ENCODE measurements around the gene SLC24A4.
"Not testable (repeated sequence)": the region's sequence is repeated elsewhere in the genome, so short reads cannot be mapped to it uniquely, and the experiment has no call there.

SLC24A4 gene

DNA sequence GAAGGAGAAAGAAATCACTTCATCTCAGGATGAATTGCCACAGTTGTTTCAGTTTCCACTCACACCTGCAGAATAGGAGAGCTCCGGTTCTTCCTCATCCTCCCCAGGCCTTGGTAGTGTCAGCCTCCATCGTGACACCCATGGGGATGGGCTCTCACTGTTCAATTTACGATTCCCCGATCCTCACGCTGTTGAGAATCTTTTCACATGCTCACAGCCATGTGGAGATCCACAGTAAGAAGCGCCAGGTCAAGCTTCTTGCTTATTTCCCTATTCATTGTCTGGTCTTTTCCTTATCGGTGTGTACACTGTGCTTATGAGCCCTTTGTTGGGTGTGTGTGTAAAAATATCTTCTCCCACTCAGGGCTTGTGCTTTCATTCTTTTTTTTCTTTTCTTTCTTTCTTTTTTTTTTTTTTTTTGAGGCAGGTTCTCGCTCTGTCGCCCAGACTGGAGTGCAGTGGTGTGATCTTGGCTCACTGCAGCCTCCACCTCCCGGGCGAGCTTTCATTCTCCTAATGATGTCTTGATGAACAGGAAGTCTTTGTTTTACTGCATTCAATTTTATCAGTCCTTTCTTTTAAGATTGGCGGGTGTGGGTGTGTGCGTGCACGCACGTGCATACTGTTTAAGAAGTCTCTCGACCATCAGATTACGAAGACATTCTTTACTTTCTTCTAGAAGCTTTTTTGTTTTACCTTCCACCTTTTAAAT is 212.1 kb downstream of the SLC24A4 start:
- Histone ChIP-seq H3K27me3 (ENCODE audit: insufficient read depth, poor library complexity, severe bottlenecking) (no peaks in the 10 kb centered on the region), H3K27ac (replicated peaks) (no peak overlapping the region), H3K4me3 (replicated peaks; ENCODE audit: insufficient read depth, low read length) (no peak overlapping the region)
- TF ChIP-seq GABPA (IDR thresholded peaks at IDR 0.05; ENCODE audit: low read depth) (no peak), REST (IDR thresholded peaks at IDR 0.05; ENCODE audit: insufficient replicate concordance, low read depth) (no peak), POLR2AphosphoS5 (IDR thresholded peaks at IDR 0.05; ENCODE audit: low read depth) (no peak), SPI1 (IDR thresholded peaks at IDR 0.05; ENCODE audit: borderline replicate concordance, low read depth) (no peak)
- TF ChIP-seq, protein P1, sequence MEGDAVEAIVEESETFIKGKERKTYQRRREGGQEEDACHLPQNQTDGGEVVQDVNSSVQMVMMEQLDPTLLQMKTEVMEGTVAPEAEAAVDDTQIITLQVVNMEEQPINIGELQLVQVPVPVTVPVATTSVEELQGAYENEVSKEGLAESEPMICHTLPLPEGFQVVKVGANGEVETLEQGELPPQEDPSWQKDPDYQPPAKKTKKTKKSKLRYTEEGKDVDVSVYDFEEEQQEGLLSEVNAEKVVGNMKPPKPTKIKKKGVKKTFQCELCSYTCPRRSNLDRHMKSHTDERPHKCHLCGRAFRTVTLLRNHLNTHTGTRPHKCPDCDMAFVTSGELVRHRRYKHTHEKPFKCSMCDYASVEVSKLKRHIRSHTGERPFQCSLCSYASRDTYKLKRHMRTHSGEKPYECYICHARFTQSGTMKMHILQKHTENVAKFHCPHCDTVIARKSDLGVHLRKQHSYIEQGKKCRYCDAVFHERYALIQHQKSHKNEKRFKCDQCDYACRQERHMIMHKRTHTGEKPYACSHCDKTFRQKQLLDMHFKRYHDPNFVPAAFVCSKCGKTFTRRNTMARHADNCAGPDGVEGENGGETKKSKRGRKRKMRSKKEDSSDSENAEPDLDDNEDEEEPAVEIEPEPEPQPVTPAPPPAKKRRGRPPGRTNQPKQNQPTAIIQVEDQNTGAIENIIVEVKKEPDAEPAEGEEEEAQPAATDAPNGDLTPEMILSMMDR (IDR thresholded peaks at IDR 0.05; ENCODE audit: insufficient read depth, low read length) = no peak
- no peak for DNase-seq (ENCODE audit: low read depth in 1 of 2, low spot score in 1 of 2)

GRCh38 chr14:92536231-92536630 is 213.3 kb downstream of the SLC24A4 start:
- H3K27ac ChIP-seq (replicated peaks); H3K27me3 ChIP-seq (ENCODE audit: insufficient read depth, poor library complexity, severe bottlenecking); DNase-seq (ENCODE audit: low read depth in 1 of 2, low spot score in 1 of 2); H3K4me3 ChIP-seq (replicated peaks; ENCODE audit: insufficient read depth, low read length): not testable (repeated sequence)

DNA sequence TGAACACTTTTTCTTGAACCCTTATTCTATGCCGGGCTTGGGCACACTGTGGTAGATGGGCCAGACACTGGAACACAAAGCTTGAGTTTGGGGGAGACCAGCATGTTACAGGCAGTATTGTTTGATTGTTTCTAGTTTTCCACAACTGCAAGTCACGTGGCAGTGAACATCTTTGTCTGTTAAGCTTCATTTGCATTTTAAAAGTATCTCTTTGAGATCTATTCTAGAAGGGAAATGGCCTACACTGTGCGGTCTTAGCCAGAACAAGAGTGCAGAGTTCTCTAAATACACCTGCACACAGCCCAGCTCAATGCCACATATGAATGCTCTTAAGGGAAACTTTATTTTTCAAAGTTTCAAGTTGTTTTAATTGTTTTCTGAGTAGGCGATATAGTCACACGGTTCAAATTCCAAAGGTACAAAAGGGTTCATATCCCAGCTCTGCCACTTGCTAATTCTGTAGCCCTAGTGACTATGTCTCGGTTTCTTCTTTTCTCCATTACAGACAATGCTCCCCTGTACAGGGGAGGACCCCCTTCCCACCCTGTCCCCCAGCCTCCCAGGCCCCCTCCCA is 215.5 kb downstream of the SLC24A4 start:
- Histone ChIP-seq H3K27me3 (ENCODE audit: insufficient read depth, poor library complexity, severe bottlenecking) (no peaks in the 10 kb centered on the region), H3K4me3 (replicated peaks; ENCODE audit: insufficient read depth, low read length) (no peak overlapping the region), H3K27ac (replicated peaks) (no peak overlapping the region)
- TF ChIP-seq SPI1 (IDR thresholded peaks at IDR 0.05; ENCODE audit: borderline replicate concordance, low read depth) (no peak), REST (IDR thresholded peaks at IDR 0.05; ENCODE audit: insufficient replicate concordance, low read depth) (no peak), GABPA (IDR thresholded peaks at IDR 0.05; ENCODE audit: low read depth) (no peak), POLR2AphosphoS5 (IDR thresholded peaks at IDR 0.05; ENCODE audit: low read depth) (no peak)
- TF ChIP-seq, protein P1 (IDR thresholded peaks at IDR 0.05; ENCODE audit: insufficient read depth, low read length) = no peak
- DNase-seq (ENCODE audit: low read depth in 1 of 2, low spot score in 1 of 2) = no peak

- no peaks in the 10 kb centered on the region for H3K27me3 ChIP-seq (ENCODE audit: insufficient read depth, poor library complexity, severe bottlenecking)
- H3K4me3 ChIP-seq (replicated peaks; ENCODE audit: insufficient read depth, low read length) = no peak overlapping the region
- TF ChIP-seq POLR2AphosphoS5 (IDR thresholded peaks at IDR 0.05; ENCODE audit: low read depth) (no peak), SPI1 (IDR thresholded peaks at IDR 0.05; ENCODE audit: borderline replicate concordance, low read depth) (no peak), GABPA (IDR thresholded peaks at IDR 0.05; ENCODE audit: low read depth) (no peak), REST (IDR thresholded peaks at IDR 0.05; ENCODE audit: insufficient replicate concordance, low read depth) (no peak)
- TF ChIP-seq, protein P1 (IDR thresholded peaks at IDR 0.05; ENCODE audit: insufficient read depth, low read length) = no peak
- DNase-seq (ENCODE audit: low read depth in 1 of 2, low spot score in 1 of 2) = no peak
- no peak overlapping the region for H3K27ac ChIP-seq (replicated peaks)
Measured at GRCh38 chr14:92539419-92539818, 216.5 kb downstream of the SLC24A4 start.
